ENCODE measurements around the gene DPP6. TPM values are rescaled to one million over a fixed set of nuclear protein-coding genes. Genes with fewer than 3 reads are reported as not detected.

Gene DPP6
- total and polyA plus RNA-seq, 9 of the 15 experiments (the other 6 are each of a cell fraction or from before 2014, with no cell fraction given): not detected

DNA sequence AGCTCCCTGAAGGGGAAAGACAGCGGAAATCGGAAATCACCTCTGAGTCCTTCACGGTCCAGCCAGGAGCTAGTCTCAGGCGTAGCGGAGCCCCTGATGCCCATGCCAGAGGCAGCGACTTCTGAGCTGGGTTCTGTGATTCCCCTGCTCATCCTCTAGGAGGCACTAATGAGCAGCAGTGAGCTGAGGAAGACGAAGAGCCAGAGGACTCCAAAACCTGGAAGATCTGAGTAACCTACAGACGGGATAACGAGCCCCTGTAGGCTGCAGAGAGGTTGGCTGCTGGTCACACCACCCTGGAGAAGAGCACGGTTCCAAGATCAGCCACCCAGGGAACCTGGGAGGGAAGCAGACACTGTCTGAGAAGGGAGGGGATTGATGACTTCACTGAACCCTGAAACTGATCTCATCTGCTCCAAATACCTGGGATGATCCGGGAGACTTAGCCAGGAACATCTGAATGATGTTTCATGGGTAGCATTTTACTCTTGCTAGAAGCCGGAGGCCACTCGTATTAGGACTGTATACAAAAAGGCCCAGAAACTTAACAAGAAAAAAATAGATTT lies 646.6 kb downstream of the DPP6 start (continued):
- TF ChIP-seq, protein P1, sequence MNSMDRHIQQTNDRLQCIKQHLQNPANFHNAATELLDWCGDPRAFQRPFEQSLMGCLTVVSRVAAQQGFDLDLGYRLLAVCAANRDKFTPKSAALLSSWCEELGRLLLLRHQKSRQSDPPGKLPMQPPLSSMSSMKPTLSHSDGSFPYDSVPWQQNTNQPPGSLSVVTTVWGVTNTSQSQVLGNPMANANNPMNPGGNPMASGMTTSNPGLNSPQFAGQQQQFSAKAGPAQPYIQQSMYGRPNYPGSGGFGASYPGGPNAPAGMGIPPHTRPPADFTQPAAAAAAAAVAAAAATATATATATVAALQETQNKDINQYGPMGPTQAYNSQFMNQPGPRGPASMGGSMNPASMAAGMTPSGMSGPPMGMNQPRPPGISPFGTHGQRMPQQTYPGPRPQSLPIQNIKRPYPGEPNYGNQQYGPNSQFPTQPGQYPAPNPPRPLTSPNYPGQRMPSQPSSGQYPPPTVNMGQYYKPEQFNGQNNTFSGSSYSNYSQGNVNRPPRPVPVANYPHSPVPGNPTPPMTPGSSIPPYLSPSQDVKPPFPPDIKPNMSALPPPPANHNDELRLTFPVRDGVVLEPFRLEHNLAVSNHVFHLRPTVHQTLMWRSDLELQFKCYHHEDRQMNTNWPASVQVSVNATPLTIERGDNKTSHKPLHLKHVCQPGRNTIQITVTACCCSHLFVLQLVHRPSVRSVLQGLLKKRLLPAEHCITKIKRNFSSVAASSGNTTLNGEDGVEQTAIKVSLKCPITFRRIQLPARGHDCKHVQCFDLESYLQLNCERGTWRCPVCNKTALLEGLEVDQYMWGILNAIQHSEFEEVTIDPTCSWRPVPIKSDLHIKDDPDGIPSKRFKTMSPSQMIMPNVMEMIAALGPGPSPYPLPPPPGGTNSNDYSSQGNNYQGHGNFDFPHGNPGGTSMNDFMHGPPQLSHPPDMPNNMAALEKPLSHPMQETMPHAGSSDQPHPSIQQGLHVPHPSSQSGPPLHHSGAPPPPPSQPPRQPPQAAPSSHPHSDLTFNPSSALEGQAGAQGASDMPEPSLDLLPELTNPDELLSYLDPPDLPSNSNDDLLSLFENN (IDR thresholded peaks at IDR 0.05; ENCODE audit: low read depth in 2 of 2, low read length in 2 of 2): no peak
- TF ChIP-seq CREM (IDR thresholded peaks at IDR 0.05; ENCODE audit: low read depth) (0 out of 2 replicates have a peak, but pooled peaks have one; percentile 15), HIVEP1 (CRISPR knock-in tag; IDR thresholded peaks at IDR 0.05) (no peak), NBN (IDR thresholded peaks at IDR 0.05; ENCODE audit: low read depth) (no peak), SIRT6 (IDR thresholded peaks at IDR 0.05; ENCODE audit: low read depth, low read length) (no peak), PTRF (tag; IDR thresholded peaks at IDR 0.05) (no peak), SMC3 (conservative IDR thresholded peaks at IDR 0.05; ENCODE audit: insufficient read depth, low read depth, low read length) (peak; percentile 48; the same call in 1 of the 2 replicates), ZSCAN29 (IDR thresholded peaks at IDR 0.05) (no peak), SMAD4 (CRISPR knock-in tag; conservative IDR thresholded peaks at IDR 0.05) (no peak), BACH1 (tag; IDR thresholded peaks at IDR 0.05) (no peak), PPARD (CRISPR knock-in tag; IDR thresholded peaks at IDR 0.05) (no peak), NFXL1 (CRISPR knock-in tag; IDR thresholded peaks at IDR 0.05) (no peak), MCM2 (IDR thresholded peaks at IDR 0.05; ENCODE audit: low read depth) (no peak), MEIS2 (IDR thresholded peaks at IDR 0.05; ENCODE audit: partially characterized antibody) (no peak), LARP7 (IDR thresholded peaks at IDR 0.05) (no peak), KDM4B (IDR thresholded peaks at IDR 0.05; ENCODE audit: borderline replicate concordance in 2 of 2, low read depth in 1 of 2) (no peak), ZNF764 (CRISPR knock-in tag; IDR thresholded peaks at IDR 0.05; ENCODE audit: low read depth) (peak; percentile 82), EHMT2 (IDR thresholded peaks at IDR 0.05) (no peak)
- TF ChIP-seq, protein P2, sequence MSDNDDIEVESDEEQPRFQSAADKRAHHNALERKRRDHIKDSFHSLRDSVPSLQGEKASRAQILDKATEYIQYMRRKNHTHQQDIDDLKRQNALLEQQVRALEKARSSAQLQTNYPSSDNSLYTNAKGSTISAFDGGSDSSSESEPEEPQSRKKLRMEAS (CRISPR knock-in tag; IDR thresholded peaks at IDR 0.05): no peak
- TF ChIP-seq, protein P3, sequence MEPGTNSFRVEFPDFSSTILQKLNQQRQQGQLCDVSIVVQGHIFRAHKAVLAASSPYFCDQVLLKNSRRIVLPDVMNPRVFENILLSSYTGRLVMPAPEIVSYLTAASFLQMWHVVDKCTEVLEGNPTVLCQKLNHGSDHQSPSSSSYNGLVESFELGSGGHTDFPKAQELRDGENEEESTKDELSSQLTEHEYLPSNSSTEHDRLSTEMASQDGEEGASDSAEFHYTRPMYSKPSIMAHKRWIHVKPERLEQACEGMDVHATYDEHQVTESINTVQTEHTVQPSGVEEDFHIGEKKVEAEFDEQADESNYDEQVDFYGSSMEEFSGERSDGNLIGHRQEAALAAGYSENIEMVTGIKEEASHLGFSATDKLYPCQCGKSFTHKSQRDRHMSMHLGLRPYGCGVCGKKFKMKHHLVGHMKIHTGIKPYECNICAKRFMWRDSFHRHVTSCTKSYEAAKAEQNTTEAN (CRISPR knock-in tag; IDR thresholded peaks at IDR 0.05): no peak
- TF ChIP-seq, protein P4, sequence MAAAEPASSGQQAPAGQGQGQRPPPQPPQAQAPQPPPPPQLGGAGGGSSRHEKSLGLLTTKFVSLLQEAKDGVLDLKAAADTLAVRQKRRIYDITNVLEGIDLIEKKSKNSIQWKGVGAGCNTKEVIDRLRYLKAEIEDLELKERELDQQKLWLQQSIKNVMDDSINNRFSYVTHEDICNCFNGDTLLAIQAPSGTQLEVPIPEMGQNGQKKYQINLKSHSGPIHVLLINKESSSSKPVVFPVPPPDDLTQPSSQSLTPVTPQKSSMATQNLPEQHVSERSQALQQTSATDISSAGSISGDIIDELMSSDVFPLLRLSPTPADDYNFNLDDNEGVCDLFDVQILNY (CRISPR knock-in tag; IDR thresholded peaks at IDR 0.05): no peak
- TF ChIP-seq, protein P5, sequence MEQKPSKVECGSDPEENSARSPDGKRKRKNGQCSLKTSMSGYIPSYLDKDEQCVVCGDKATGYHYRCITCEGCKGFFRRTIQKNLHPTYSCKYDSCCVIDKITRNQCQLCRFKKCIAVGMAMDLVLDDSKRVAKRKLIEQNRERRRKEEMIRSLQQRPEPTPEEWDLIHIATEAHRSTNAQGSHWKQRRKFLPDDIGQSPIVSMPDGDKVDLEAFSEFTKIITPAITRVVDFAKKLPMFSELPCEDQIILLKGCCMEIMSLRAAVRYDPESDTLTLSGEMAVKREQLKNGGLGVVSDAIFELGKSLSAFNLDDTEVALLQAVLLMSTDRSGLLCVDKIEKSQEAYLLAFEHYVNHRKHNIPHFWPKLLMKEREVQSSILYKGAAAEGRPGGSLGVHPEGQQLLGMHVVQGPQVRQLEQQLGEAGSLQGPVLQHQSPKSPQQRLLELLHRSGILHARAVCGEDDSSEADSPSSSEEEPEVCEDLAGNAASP (IDR thresholded peaks at IDR 0.05): no peak
